DOHH2 (cell line): Measurements from ENCODE around the gene KRTAP5-6.

Source experiments
- H3F3A ChIP-seq: fragments of 200-600 bp; sonication (generic), shearing (Covaris generic); 2 replicates; pipeline ENCODE4 v1.6.0; 2016; ENCODE audit warnings: antibody characterized with exemption, mild to moderate bottlenecking; ENCODE audit not compliant: control insufficient read depth, insufficient read depth
- H3K27ac ChIP-seq: fragments of 200-600 bp; sonication (generic); 2 replicates; pipeline ENCODE4 v1.5.1; 2014; ENCODE audit warnings: low read depth, mild to moderate bottlenecking, low read length, moderate library complexity
- H3K27me3 ChIP-seq: fragments of 200-600 bp; sonication (generic); 2 replicates; pipeline ENCODE4 v1.6.1; 2014; ENCODE audit warnings: mild to moderate bottlenecking, low read length, mixed read lengths; ENCODE audit not compliant: control insufficient read depth
- H3K36me3 ChIP-seq: fragments of 200-600 bp; sonication (generic); 2 replicates; pipeline ENCODE4 v1.6.1; 2014; ENCODE audit warnings: mild to moderate bottlenecking, low read length, moderate library complexity, mixed read lengths; ENCODE audit not compliant: control insufficient read depth
- H3K4me1 ChIP-seq: fragments of 200-600 bp; sonication (generic); 2 replicates; pipeline ENCODE4 v1.6.1; 2014; ENCODE audit warnings: mild to moderate bottlenecking, low read length, mixed read lengths; ENCODE audit not compliant: control insufficient read depth
- H3K4me2 ChIP-seq: fragments of 200-600 bp; sonication (generic); 2 replicates; pipeline ENCODE4 v1.6.0; 2014; ENCODE audit warnings: mild to moderate bottlenecking, low read length, moderate library complexity
- H3K4me3 ChIP-seq: fragments of 200-600 bp; sonication (generic); 2 replicates; pipeline ENCODE4 v1.5.1; 2014; ENCODE audit warnings: mild to moderate bottlenecking, low read length, mixed read lengths
- H3K79me2 ChIP-seq: fragments of 200-600 bp; sonication (generic); 2 replicates; pipeline ENCODE4 v1.6.1; 2014; ENCODE audit warnings: mild to moderate bottlenecking, low read length, mixed read lengths; ENCODE audit not compliant: control insufficient read depth
- H3K9me2 ChIP-seq: fragments of 200-600 bp; sonication (generic); replicated peaks from 2 replicates; pipeline ENCODE4 v1.6.1; 2014; ENCODE audit warnings: mild to moderate bottlenecking, low read length, mixed read lengths; ENCODE audit not compliant: control insufficient read depth
- H3K9me3 ChIP-seq: fragments of 200-600 bp; sonication (generic); 2 replicates; pipeline ENCODE4 v1.6.1; 2014; ENCODE audit warnings: antibody characterized with exemption, low read length, mixed read lengths; ENCODE audit not compliant: control insufficient read depth, insufficient read depth
- H4K20me1 ChIP-seq: fragments of 200-600 bp; sonication (generic); 2 replicates; pipeline ENCODE4 v1.6.0; 2014; ENCODE audit warnings: low read depth, mild to moderate bottlenecking, antibody characterized with exemption, low read length, moderate library complexity; ENCODE audit not compliant: control insufficient read depth, insufficient read depth
- CTCF ChIP-seq: fragments of 200-600 bp; sonication (generic); IDR thresholded peaks from one replicate; pipeline ENCODE4 v1.5.1; 2014; ENCODE audit warnings: antibody characterized with exemption, mild to moderate bottlenecking, low read depth, low read length; ENCODE audit not compliant: poor library complexity, severe bottlenecking
- EZH2phosphoT487 ChIP-seq: fragments of 200-600 bp; sonication (generic); IDR thresholded peaks from 2 replicates; pipeline ENCODE4 v1.6.1; 2017; ENCODE audit warnings: borderline replicate concordance, mild to moderate bottlenecking, antibody characterized with exemption, low read length, moderate library complexity, mixed read lengths

Gene KRTAP5-6

DNA sequence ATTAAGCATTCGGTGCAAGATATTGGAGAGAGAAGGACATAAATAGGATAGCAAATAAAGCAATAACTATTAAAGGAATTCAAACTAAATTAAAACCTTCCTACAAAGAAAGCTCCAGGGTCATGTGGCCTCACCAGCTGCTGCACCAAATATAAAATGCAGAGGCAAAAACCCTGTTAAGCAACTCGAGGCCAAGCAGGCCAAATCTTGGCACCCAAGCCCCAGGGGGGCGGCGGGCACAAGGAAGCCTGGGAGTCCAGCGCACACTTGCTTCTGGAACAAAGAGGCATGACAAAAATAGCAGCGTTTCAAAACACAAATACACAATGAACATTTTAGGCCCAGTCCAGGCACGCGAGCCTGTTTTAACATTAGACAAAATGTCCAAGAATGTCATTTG lies 20.8 kb downstream of the KRTAP5-6 start:
- H3K4me3 ChIP-seq = no peak overlapping the region
- no peaks in the 10 kb centered on the region for H3K36me3 ChIP-seq
- H3K9me3 ChIP-seq = no peaks in the 10 kb centered on the region
- H3K27me3 ChIP-seq = no peaks in the 10 kb centered on the region
- H4K20me1 ChIP-seq = no peaks in the 10 kb centered on the region
- no peaks in the 10 kb centered on the region for H3K79me2 ChIP-seq
- no peak overlapping the region for H3K4me2 ChIP-seq
- TF ChIP-seq CTCF (no peak), EZH2phosphoT487 (no peak)
- no peaks in the 10 kb centered on the region for H3F3A ChIP-seq
- H3K9me2 ChIP-seq = no peaks in the 10 kb centered on the region
- no peaks in the 10 kb centered on the region for H3K4me1 ChIP-seq
- H3K27ac ChIP-seq = no peak overlapping the region

DNA sequence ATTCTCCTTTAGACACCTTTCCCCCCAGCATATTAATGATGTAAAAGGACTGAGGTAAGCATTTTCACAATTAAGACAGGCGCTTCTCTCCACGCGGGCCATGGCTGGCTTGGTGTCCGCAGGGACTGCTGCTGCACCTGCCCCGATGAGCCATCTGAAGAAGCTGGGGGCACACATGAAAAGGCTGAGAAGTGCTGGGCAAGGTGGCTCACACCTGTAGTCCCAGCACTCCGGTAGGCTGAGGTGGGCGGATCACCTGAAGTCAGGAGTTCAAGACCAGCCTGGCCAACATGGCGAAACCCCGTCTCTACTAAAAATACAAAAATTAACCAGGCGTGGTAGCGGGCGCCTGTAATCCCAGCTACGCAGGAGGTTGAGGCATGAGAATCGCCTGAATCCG lies 21.3 kb downstream of the KRTAP5-6 start:
- H3K27ac ChIP-seq = no peak overlapping the region
- no peaks in the 10 kb centered on the region for H3K4me1 ChIP-seq
- TF ChIP-seq EZH2phosphoT487 = no peak
- no peak for TF ChIP-seq CTCF
- H3K36me3 ChIP-seq = no peaks in the 10 kb centered on the region
- H3K27me3 ChIP-seq = no peaks in the 10 kb centered on the region
- H3K9me3 ChIP-seq = no peaks in the 10 kb centered on the region
- no peak overlapping the region for H3K4me2 ChIP-seq
- H3K79me2 ChIP-seq = no peaks in the 10 kb centered on the region
- no peaks in the 10 kb centered on the region for H3K9me2 ChIP-seq
- no peak overlapping the region for H3K4me3 ChIP-seq
- no peaks in the 10 kb centered on the region for H3F3A ChIP-seq
- no peaks in the 10 kb centered on the region for H4K20me1 ChIP-seq

DNA sequence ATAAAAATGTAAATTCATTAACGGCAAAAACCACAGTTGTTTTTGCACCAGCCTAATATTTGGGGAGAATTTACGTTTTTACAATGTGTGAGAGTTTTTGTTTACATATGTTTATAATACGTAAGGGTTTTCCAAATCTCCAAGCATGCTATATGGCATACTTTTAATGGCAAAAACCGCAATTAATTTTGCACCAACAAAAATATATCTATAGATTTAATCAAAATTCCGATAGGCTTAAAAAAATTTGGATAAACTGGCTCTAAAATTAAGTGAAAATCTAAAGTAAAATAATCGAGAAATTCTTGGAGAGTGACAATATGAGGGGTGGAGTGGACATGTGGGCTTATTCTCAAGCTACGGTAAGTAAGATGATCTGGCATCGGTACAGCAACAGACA lies 22.8 kb downstream of the KRTAP5-6 start:
- no peaks in the 10 kb centered on the region for H3K36me3 ChIP-seq
- H3K27ac ChIP-seq = no peak overlapping the region
- H3K4me1 ChIP-seq = no peaks in the 10 kb centered on the region
- no peaks in the 10 kb centered on the region for H3K27me3 ChIP-seq
- no peaks in the 10 kb centered on the region for H3F3A ChIP-seq
- no peaks in the 10 kb centered on the region for H3K9me3 ChIP-seq
- no peak overlapping the region for H3K4me2 ChIP-seq
- TF ChIP-seq EZH2phosphoT487 (no peak), CTCF (no peak)
- no peaks in the 10 kb centered on the region for H3K79me2 ChIP-seq
- H4K20me1 ChIP-seq = no peaks in the 10 kb centered on the region
- H3K9me2 ChIP-seq = no peaks in the 10 kb centered on the region
- no peak overlapping the region for H3K4me3 ChIP-seq

DNA sequence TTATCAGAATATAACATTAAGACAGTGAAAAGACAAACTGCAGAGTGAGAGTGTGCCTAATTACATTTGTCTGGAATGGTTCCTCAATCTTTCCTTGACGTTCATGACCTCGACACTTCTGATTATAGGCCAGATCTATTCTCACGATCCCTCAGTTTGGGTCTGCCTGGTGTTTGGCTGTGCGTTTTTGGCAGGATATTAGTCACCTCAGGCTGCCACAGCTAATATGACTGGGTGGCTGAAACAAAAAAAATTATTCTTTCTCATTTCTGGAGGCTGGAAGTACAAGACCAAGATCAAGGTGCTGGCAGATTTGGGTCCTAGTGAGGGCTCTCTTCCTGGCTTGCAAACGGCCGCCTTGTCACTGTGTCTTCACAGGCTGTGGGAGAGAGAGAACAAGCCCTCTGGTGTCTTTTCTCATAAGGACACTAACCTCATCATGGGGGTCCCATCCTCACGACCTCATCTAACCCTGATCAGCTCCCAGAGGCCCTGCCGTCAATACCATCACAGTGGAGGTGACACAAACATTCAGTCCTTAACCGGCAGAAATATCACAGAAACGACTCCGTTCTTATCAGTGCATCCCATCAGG lies 30.2 kb downstream of the KRTAP5-6 start:
- H3K9me3 ChIP-seq = peaks cover 6% of the 10 kb centered on the region; the same call in 1 of the 2 replicates
- no peaks in the 10 kb centered on the region for H3K4me1 ChIP-seq
- H3K36me3 ChIP-seq = no peaks in the 10 kb centered on the region
- no peak overlapping the region for H3K4me3 ChIP-seq
- H4K20me1 ChIP-seq = no peaks in the 10 kb centered on the region
- no peaks in the 10 kb centered on the region for H3F3A ChIP-seq
- TF ChIP-seq EZH2phosphoT487 (no peak), CTCF (no peak)
- no peaks in the 10 kb centered on the region for H3K79me2 ChIP-seq
- H3K9me2 ChIP-seq = no peaks in the 10 kb centered on the region
- H3K27ac ChIP-seq = no peak overlapping the region
- no peaks in the 10 kb centered on the region for H3K27me3 ChIP-seq
- H3K4me2 ChIP-seq = no peak overlapping the region
